SIG-M5 treated with dmso at 0.1 percent for 504 hours (cell line): ENCODE results near the gene ATG7.

Source experiments
- DNase-seq: peaks from one replicate; lab custom pipeline; 2025; ENCODE audit not compliant: unreplicated experiment; lab: John Stamatoyannopoulos, UW

ATG7 gene

DNA sequence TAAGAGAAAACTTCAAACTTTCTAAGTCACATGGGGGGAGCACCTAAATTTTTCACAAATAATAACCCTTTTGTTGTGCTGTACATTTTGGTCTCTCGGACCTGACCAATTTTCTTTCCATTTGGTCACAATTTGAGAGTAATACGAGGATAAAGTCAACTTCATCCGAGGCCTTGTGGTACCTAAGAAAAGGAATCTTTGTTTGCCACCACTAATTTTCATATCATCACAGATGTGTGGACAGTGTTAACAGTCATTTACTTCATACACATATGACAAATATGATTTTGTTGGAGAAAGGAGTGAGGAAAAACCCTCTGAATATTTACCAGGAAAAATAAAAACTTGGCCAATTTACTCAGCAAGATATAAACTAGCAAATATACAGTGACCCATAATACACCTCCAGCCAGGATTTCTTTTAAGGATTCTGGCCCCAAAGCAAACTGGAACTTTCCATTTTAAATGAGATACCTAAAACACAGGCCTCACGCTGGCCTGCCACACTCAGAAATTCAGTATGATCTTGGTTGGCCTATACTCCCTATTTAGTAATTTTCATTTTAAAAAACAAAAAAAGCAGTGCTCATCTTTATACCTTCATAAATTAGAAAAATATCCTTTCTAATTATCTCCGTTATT, 330.8 kb downstream of the ATG7 start:
- DNase-seq, result no peak

DNA sequence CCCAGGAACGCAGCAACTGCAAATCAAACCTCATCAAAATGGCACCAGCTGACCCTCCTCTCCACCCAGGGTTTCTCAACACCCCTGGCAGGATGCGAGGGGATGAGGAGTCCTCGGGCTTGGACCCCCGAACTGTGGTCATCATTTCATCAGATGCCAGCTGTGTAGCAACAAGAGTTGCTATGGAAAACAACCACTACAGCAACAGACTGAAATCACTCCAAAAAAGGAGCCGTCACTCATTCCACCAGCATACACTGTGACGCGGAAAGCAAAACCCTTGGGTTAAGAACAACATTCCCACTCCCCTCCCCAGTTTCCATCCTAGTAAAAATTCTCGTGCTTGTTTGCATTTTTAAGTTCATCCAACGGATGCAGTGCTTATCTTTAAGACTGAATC, 331.4 kb downstream of the ATG7 start:
- DNase-seq, result no peak

DNA sequence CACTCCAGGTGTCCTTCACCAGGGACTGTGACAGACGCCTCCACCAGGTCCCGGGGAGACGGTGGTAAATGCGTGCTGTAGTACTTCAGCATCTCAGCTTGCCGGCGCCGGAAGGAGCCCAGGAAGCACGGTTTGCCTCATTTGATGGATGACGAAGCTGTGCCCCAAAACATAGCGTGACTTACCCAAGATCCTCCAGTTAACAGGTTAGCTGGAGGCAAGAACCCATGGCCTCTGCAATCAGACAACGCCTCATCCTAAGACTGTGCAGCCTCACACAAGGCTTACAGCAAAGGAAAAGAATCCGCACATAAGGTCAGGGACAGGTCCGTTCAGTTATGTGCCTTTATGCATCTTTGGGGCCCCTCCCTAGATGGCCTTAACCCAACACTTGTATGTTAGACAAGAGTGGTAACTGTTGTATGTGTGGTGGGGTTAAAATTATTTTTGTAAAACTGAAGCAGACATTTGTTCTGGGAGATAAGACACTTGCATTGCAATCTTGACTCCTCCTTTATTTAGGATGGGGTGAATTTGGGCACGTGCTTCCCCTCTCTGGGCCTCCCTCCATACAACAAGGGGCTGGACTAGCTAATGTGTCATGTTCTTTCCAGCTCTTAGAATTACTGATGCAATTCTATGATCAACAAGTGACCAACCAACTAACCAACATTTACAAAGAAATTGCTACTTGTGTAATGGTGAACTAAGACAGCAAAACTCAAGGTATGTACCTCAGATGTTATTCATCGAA, 332.1 kb downstream of the ATG7 start:
- DNase-seq, result no peak

DNA sequence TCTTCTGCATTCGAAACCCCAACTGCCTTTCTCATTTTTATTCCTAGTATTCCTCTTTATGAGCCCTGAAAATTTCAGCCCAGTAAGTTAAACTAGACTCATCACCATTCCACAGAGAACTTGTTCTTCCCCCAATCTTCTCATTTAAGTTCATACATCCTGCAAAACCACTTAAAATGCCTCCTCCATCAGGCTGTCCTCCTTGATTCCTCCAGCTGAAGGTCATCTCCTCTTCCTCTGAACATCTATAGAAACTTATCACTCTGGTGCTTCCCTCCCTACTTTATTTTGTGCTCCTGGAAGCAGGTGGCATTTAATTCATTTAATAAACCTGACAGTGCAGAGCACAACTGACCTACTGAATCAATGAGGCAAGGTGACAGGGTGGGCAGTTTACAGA, 333.2 kb downstream of the ATG7 start:
- no peak for DNase-seq

DNA sequence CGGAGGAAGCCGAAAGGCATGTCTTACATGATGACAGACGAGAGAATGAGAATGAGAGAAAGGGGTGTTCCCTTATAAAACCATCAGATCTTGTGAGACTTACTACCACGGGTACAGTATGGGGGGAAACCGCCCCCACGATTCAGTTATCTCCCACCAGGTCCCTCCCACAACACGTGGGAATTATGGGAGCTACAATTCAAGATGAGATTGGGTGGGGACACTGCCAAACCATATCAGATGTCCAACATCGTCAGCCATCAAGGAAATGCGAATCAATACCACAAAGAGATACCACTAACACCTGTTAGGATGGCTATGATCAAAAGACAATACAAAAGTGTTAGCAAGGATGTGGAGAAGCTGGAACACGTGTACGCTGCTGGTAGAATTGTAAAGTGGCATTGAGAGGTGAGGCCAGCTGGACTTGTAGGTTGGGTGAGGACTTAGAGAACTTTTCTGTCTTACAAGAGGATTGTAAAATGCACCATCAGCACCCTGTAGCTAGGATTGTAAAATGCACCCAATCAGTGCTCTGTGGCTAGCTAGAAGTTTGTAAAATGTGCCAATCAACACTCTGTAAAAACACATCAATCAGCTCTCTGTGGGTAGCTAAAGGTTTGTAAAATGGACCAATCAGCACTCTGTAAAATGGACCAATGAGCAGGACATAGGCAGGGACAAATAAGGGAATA, 334.0 kb downstream of the ATG7 start:
- DNase-seq, result no peak

DNA sequence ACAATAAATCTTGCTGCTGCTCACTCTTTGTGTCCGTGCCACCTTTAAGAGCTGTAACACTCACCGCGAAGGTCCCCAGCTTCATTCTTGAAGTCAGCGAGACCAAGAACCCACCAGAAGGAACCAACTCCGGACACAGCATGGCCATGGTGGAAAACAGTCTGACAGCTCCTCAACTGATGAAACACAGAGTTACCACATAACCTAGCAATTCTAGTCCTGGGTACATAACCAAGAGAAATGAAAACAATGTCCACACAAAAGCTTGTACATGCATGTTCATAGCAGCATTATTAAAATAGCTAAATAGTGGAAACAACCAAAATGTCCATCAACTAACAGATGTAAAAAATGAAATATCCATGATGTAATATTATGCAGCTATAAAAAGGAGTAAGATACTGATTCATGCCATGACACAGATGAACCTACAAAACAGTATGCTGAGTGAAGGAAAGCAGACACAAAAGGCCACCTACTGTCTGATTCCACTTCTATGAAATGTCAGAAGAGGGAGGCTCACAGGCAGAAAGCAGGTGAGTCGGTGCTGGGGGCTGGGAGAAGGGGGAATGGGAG, 334.8 kb downstream of the ATG7 start:
- no peak for DNase-seq
